Esophagus squamous epithelium (tissue), 5 donors: ENCODE results near the gene PRCC. TPM values are rescaled to one million over a fixed set of nuclear protein-coding genes. Genes with fewer than 3 reads are reported as not detected.

Experiments used
- DNase-seq: peaks from one replicate; lab custom pipeline; 2025; lab: John Stamatoyannopoulos, UW
- H3K27ac ChIP-seq, 4 donors: fragments of 200-600 bp; sonication (generic); one replicate each; pipeline ENCODE4 v1.5.1; 2016 to 2019; ENCODE audit warnings: mild to moderate bottlenecking in 1 of 4
- H3K27me3 ChIP-seq, 4 donors: fragments of 200-600 bp; sonication (generic); 1 replicate in 3 of 4; 2 replicates in 1 of 4; pipeline versions ENCODE4 v1.5.1 to v1.6.0; 2017 to 2021; ENCODE audit warnings: antibody characterized with exemption in 1 of 4
- H3K36me3 ChIP-seq, 3 donors: fragments of 200-600 bp; sonication (generic); one replicate each; pipeline ENCODE4 v1.5.1; 2016 to 2019
- H3K4me1 ChIP-seq, 3 donors: fragments of 200-600 bp; sonication (generic); one replicate each; pipeline ENCODE4 v1.5.1; 2017 to 2019
- H3K4me3 ChIP-seq, 4 donors: fragments of 200-600 bp; sonication (generic); 1 replicate in 3 of 4; 2 replicates in 1 of 4; pipeline ENCODE4 v1.5.1; 2016 to 2019; ENCODE audit warnings: mild to moderate bottlenecking in 2 of 4, moderate library complexity in 1 of 4
- H3K9me3 ChIP-seq, 3 donors: fragments of 200-600 bp; sonication (generic); one replicate each; pipeline ENCODE4 v1.5.1; 2016 to 2019
- CTCF ChIP-seq, 6 experiments: fragments of 450-650 bp in 4 of 6; fragments of 200-600 bp in 2 of 6; sonication (generic) in 2 of 6; IDR thresholded peaks; one replicate each; pipeline ENCODE4 v1.5.1; 2016 to 2019; ENCODE audit warnings: antibody characterized with exemption in 6 of 6, mild to moderate bottlenecking in 4 of 6, moderate library complexity in 4 of 6
- POLR2A ChIP-seq, 4 donors: fragments of 450-650 bp; IDR thresholded peaks; one replicate each; pipeline ENCODE4 v1.6.1; 2017; ENCODE audit warnings: antibody characterized with exemption in 4 of 4, mild to moderate bottlenecking in 4 of 4, moderate library complexity in 3 of 4
- WGBS, 2 donors: methylation state at CpG; one replicate each; pipeline ENCODE4 v1.1.5; 2018; 5-methylcytosine and 5-hydroxymethylcytosine counted together
- intact Hi-C: fragments of 100-400 bp; cut with DNase I; formaldehyde crosslinking; loops from one replicate; pipeline ENCODE4 v1.15.0; 2022
- total RNA-seq, 4 donors: library from RNA; depleted of rRNA; stranded (reverse); fragments of >200 nt; gene quantifications; one replicate each; pipeline ENCODE4 v1.1.0, GENCODE V29; 2016
- donor health status: DM: yes; HTN: yes; CAD: no.

PRCC gene
- total RNA-seq, 4 donors from 2014 or later = 35.6 to 42.6 (median 38.3) TPM

GRCh38 chr1:156847591-156848460 is 80.5 kb downstream of the PRCC start:
- H3K27ac ChIP-seq = no peak overlapping the region
- no peak overlapping the region for H3K4me3 ChIP-seq
- intact Hi-C loops = no loop called here
- TF ChIP-seq CTCF (IDR thresholded peaks at IDR 0.05) = no peak
- TF ChIP-seq POLR2A (IDR thresholded peaks at IDR 0.05) = no peak
- peaks cover 0 to 34% (median 6%) of the 10 kb centered on the region in 3 donors for H3K4me1 ChIP-seq
- H3K27me3 ChIP-seq = peaks cover 0 to 97% (median 11%) of the 10 kb centered on the region in 4 donors
- no peaks in the 10 kb centered on the region for H3K9me3 ChIP-seq
- no peaks in the 10 kb centered on the region for H3K36me3 ChIP-seq
- no peak for DNase-seq
- WGBS, 2 donors = 63 to 76% methylated on average over 5 to 6 of the region's 7 CpGs

- H3K4me1 ChIP-seq = peaks cover 0 to 34% (median 6%) of the 10 kb centered on the region in 3 donors
- TF ChIP-seq CTCF (IDR thresholded peaks at IDR 0.05) = no peak
- TF ChIP-seq POLR2A (IDR thresholded peaks at IDR 0.05) = no peak
- no peaks in the 10 kb centered on the region for H3K36me3 ChIP-seq
- no peak for DNase-seq
- H3K9me3 ChIP-seq = no peaks in the 10 kb centered on the region
- WGBS, 2 donors = 16 to 47% methylated on average over 4 to 7 of the region's 36 CpGs
- H3K4me3 ChIP-seq = no peak overlapping the region
- intact Hi-C loops = no loop called here
- H3K27ac ChIP-seq = no peak overlapping the region
- peaks cover 0 to 92% (median 10%) of the 10 kb centered on the region in 4 donors for H3K27me3 ChIP-seq
Measured at GRCh38 chr1:156848461-156849150, 81.3 kb downstream of the PRCC start.

GRCh38 chr1:156849151-156849496 is 81.8 kb downstream of the PRCC start:
- no peak for DNase-seq
- intact Hi-C loops = no loop called here
- Histone ChIP-seq H3K4me1 (peaks cover 0 to 34% (median 6%) of the 10 kb centered on the region in 3 donors), H3K36me3 (no peaks in the 10 kb centered on the region), H3K9me3 (no peaks in the 10 kb centered on the region), H3K27me3 (peaks cover 0 to 92% (median 9%) of the 10 kb centered on the region in 4 donors), H3K4me3 (no peak overlapping the region), H3K27ac (no peak overlapping the region)
- no CpG with 5 or more reads among the region's 23 CpGs for WGBS, 2 donors
- no peak for TF ChIP-seq POLR2A (IDR thresholded peaks at IDR 0.05)
- TF ChIP-seq CTCF (IDR thresholded peaks at IDR 0.05) = no peak

Other genes starting within 250 kb of the PRCC start
- gene IQGAP3, start 195.0 kb upstream of the PRCC start, total RNA-seq = 10 to 100 TPM in 1 of 4 donors, 1 to 10 TPM in 3; 7.1 to 12.8 (median 8.6) TPM
- gene TTC24, start 187.8 kb upstream of the PRCC start, total RNA-seq = not detected
- 10 to 100 TPM; 36.5 to 64.4 (median 52.8) TPM for gene NAXE, start 175.8 kb upstream of the PRCC start, total RNA-seq
- gene GPATCH4, start 166.1 kb upstream of the PRCC start, total RNA-seq = 10 to 100 TPM; 14.0 to 41.8 (median 25.0) TPM
- gene HAPLN2, start 148.1 kb upstream of the PRCC start, total RNA-seq = under 1 TPM in 1 of 4 donors, not detected in 3; 0.18 TPM
- gene BCAN, start 125.4 kb upstream of the PRCC start, total RNA-seq = not detected
- 1 to 10 TPM; 3.5 to 8.0 (median 5.4) TPM for gene NES, start 90.1 kb upstream of the PRCC start, total RNA-seq
- 100 to 1,000 TPM; 149 to 916 (median 441) TPM for gene CRABP2, start 62.0 kb upstream of the PRCC start, total RNA-seq
- gene METTL25B, start 39.1 kb upstream of the PRCC start, total RNA-seq = 10 to 100 TPM in 3 of 4 donors, 1 to 10 TPM in 1; 9.7 to 44.9 (median 17.6) TPM
- gene ISG20L2, start 38.8 kb upstream of the PRCC start, total RNA-seq = 10 to 100 TPM; 22.3 to 32.8 (median 28.4) TPM
- gene MRPL24, start 26.4 kb upstream of the PRCC start, total RNA-seq = 10 to 100 TPM; 39.5 to 45.8 (median 42.3) TPM
- gene HDGF, start 15.9 kb upstream of the PRCC start, total RNA-seq = 100 to 1,000 TPM; 180 to 278 (median 236) TPM
- 1 to 10 TPM in 2 of 4 donors, under 1 TPM in 1, not detected in 1; 0.32 to 2.0 (median 1.7) TPM for gene SH2D2A, start 49.3 kb downstream of the PRCC start, total RNA-seq
- gene INSRR, start 91.6 kb downstream of the PRCC start, total RNA-seq = not detected
- under 1 TPM in 2 of 4 donors, not detected in 2; 0.09 to 0.57 TPM for gene NTRK1, start 93.3 kb downstream of the PRCC start, total RNA-seq
- 1 to 10 TPM; 1.1 to 4.6 (median 2.7) TPM for gene PEAR1, start 126.2 kb downstream of the PRCC start, total RNA-seq
- gene LRRC71, start 153.1 kb downstream of the PRCC start, total RNA-seq = not detected